Lower leg skin (tissue), 4 donors: Measurements from ENCODE around the gene ASTL. TPM values are rescaled to one million over a fixed set of nuclear protein-coding genes. Genes with fewer than 3 reads are reported as not detected.

Experiments used
- DNase-seq, 2 donors: peaks; one replicate each; pipeline ENCODE4 v3.0.0-alpha.2; 2019; ENCODE audit warnings: low spot score in 2 of 2
- H3K4me3 ChIP-seq: fragments of 200-600 bp; sonication (generic); 2 replicates; pipeline ENCODE4 v1.5.1; 2017; ENCODE audit warnings: mild to moderate bottlenecking, low read depth; ENCODE audit not compliant: poor library complexity, severe bottlenecking
- POLR2A ChIP-seq, 2 donors: fragments of 450-650 bp; IDR thresholded peaks; one replicate each; pipeline ENCODE4 v1.6.1; 2016 to 2017; ENCODE audit warnings: antibody characterized with exemption in 2 of 2, mild to moderate bottlenecking in 1 of 2, moderate library complexity in 1 of 2
- WGBS, 2 donors: methylation state at CpG; one replicate each; pipeline ENCODE4 v1.1.5; 2018; 5-methylcytosine and 5-hydroxymethylcytosine counted together
- intact Hi-C: fragments of 100-400 bp; cut with DNase I; formaldehyde crosslinking; loops from one replicate; pipeline ENCODE4 v1.15.0; 2023; ENCODE audit warnings: low total_unique reads
- total RNA-seq, 4 donors: library from RNA; depleted of rRNA; stranded (reverse); fragments of >200 nt; gene quantifications; one replicate each; pipeline ENCODE4 v1.1.0, GENCODE V29; 2016
- TF ChIP-seq, protein P1 (sequence below), 3 donors: fragments of 450-650 bp; IDR thresholded peaks; one replicate each; pipeline ENCODE4 v1.5.1; 2016; ENCODE audit warnings: antibody characterized with exemption in 3 of 3, mild to moderate bottlenecking in 3 of 3, moderate library complexity in 2 of 3

Gene ASTL
- total RNA-seq, 4 donors from 2014 or later, result 0.20 to 1.8 (median 0.63) TPM; not detected in 1

- H3K4me3 ChIP-seq, result no peak overlapping the region
- no peak for TF ChIP-seq POLR2A (IDR thresholded peaks at IDR 0.05)
- TF ChIP-seq, protein P1, sequence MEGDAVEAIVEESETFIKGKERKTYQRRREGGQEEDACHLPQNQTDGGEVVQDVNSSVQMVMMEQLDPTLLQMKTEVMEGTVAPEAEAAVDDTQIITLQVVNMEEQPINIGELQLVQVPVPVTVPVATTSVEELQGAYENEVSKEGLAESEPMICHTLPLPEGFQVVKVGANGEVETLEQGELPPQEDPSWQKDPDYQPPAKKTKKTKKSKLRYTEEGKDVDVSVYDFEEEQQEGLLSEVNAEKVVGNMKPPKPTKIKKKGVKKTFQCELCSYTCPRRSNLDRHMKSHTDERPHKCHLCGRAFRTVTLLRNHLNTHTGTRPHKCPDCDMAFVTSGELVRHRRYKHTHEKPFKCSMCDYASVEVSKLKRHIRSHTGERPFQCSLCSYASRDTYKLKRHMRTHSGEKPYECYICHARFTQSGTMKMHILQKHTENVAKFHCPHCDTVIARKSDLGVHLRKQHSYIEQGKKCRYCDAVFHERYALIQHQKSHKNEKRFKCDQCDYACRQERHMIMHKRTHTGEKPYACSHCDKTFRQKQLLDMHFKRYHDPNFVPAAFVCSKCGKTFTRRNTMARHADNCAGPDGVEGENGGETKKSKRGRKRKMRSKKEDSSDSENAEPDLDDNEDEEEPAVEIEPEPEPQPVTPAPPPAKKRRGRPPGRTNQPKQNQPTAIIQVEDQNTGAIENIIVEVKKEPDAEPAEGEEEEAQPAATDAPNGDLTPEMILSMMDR (IDR thresholded peaks at IDR 0.05), result no peak
- intact Hi-C loops, result no loop called here
- 81 to 87% methylated on average over 9 of the region's 9 CpGs for WGBS, 2 donors
- no peak for DNase-seq
Observed at GRCh38 chr2:96135171-96135570, 3.1 kb downstream of the ASTL start.

DNA sequence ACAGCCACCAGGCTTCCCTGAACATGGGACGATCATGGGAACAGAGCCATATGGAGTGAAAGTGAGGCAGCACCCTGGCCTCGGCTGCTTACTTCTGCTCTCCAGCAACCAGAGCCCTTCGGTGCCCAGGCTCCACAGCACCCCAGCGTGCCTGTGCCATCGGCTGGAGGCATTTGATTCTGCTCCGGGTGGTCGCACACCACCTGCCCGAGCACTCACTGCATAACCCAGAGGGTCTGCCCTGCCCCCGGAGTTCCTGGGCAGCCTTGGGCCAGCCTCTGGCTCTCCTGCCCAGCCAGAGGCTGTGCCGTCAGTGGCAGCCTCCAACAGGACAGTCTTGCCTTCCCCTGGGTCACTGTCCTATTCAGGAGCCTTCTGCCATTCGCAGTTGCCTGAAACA lies 3.9 kb downstream of the ASTL start:
- intact Hi-C loops, result no loop called here
- TF ChIP-seq POLR2A (IDR thresholded peaks at IDR 0.05), result no peak
- TF ChIP-seq, protein P1 (IDR thresholded peaks at IDR 0.05), result no peak
- no peak for DNase-seq
- no peak overlapping the region for H3K4me3 ChIP-seq
- WGBS, 2 donors, result 87% methylated on average over 10 to 11 of the region's 11 CpGs

DNA sequence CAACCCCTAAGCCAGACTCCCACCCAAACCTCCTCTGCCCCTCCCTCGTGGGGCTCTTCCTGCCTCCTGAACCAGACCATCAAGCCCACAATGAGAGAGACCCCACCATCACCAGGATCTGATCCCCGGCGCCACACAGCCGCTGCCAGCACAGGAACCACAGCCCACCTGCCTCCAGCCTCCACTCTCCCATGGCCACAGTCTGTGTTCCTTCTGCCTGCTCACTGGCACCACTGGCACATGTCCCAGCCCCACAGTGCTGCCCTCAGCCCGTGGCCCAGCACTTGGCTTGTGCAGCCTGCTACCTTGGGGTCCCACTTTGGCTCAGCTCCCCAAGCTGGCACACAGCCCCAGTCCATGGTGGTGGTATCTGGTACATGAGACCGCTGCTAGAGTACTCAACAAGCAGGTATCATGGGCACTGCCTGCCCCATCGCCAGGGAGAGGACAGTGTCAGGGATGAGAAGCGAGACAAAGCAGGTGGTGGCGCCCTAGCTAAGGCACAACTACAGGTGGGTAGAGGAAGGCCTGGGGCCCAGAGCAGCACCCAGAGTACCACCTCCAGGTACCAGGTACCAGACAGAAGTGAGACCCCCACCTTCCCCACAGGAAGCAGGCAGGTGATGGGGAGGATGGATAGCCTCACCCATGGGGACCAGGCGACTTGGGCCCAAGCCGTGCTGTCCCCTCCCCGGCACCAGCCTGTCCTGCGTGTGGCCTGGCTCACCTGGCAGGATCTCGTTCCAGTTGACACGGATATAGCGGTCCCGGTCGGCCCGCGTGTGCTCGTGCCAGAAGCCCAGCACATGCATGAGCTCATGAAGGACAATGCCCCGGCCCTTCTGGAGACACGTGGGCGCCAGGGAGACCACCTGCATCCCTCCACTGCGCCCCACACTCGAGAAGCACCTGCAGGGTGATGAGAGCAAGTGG lies 6.2 kb downstream of the ASTL start:
- no peak overlapping the region for H3K4me3 ChIP-seq
- WGBS, 2 donors, result 90 to 92% methylated on average over 24 to 26 of the region's 26 CpGs
- TF ChIP-seq, protein P1 (IDR thresholded peaks at IDR 0.05), result no peak
- TF ChIP-seq POLR2A (IDR thresholded peaks at IDR 0.05), result no peak
- no peak for DNase-seq
- intact Hi-C loops, result no loop called here

DNA sequence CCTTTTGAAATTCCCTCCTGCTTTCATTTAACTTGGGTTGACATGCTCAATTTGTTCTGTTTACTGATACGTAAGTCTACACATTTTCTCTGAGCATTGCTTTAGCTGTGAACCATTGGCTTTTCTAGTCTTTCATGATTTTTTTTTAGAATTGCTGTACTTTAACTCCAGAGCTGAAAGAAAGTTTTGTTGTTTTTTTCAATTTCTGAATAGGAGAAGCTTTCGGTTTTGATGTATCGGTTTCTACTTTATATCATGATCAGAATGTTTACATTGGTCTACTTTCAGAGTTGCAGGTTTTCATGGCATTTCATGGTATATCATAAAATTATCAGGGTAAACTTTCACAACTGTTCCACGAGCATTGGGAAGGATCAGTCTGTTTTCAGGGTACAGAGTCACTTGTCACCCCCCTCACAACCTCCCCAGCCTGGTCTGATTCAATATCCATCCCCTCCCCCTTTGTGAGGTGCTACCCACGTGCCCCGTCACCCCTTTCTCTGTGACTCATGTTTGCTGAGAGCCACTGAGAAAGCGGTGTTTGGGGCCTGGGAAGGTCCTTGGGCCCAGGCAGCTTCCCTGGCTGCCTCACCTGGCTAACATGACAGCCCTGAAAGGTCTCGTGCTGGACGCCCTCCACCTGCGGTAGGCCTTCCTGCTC lies 7.0 kb downstream of the ASTL start:
- TF ChIP-seq, protein P1 (IDR thresholded peaks at IDR 0.05), result no peak
- no peak for TF ChIP-seq POLR2A (IDR thresholded peaks at IDR 0.05)
- 86 to 87% methylated on average over 10 of the region's 10 CpGs for WGBS, 2 donors
- DNase-seq, result no peak
- no peak overlapping the region for H3K4me3 ChIP-seq
- intact Hi-C loops, result no loop called here

- DNase-seq, result no peak
- WGBS, 2 donors, result 90 to 94% methylated on average over 4 of the region's 4 CpGs
- TF ChIP-seq, protein P1 (IDR thresholded peaks at IDR 0.05), result no peak
- TF ChIP-seq POLR2A (IDR thresholded peaks at IDR 0.05), result no peak
- H3K4me3 ChIP-seq, result no peak overlapping the region
- intact Hi-C loops, result no loop called here
Observed at GRCh38 chr2:96130483-96130882, 7.8 kb downstream of the ASTL start.
